Lower leg skin (tissue), 4 donors: ENCODE results near the gene TAS1R1. TPM values are rescaled to one million over a fixed set of nuclear protein-coding genes. Genes with fewer than 3 reads are reported as not detected.

Experiments
- DNase-seq, 2 donors: peaks; one replicate each; pipeline ENCODE4 v3.0.0-alpha.2; 2019; ENCODE audit warnings: low spot score in 2 of 2
- H3K4me3 ChIP-seq: fragments of 200-600 bp; sonication (generic); 2 replicates; pipeline ENCODE4 v1.5.1; 2017; ENCODE audit warnings: mild to moderate bottlenecking, low read depth; ENCODE audit not compliant: poor library complexity, severe bottlenecking
- CTCF ChIP-seq, 3 donors: fragments of 450-650 bp; IDR thresholded peaks; one replicate each; pipeline ENCODE4 v1.5.1; 2016; ENCODE audit warnings: antibody characterized with exemption in 3 of 3, mild to moderate bottlenecking in 3 of 3, moderate library complexity in 2 of 3
- POLR2A ChIP-seq, 2 donors: fragments of 450-650 bp; IDR thresholded peaks; one replicate each; pipeline ENCODE4 v1.6.1; 2016 to 2017; ENCODE audit warnings: antibody characterized with exemption in 2 of 2, mild to moderate bottlenecking in 1 of 2, moderate library complexity in 1 of 2
- WGBS, 2 donors: methylation state at CpG; one replicate each; pipeline ENCODE4 v1.1.5; 2018; 5-methylcytosine and 5-hydroxymethylcytosine counted together
- intact Hi-C: fragments of 100-400 bp; cut with DNase I; formaldehyde crosslinking; loops from one replicate; pipeline ENCODE4 v1.15.0; 2023; ENCODE audit warnings: low total_unique reads
- total RNA-seq, 4 donors: library from RNA; depleted of rRNA; stranded (reverse); fragments of >200 nt; gene quantifications; one replicate each; pipeline ENCODE4 v1.1.0, GENCODE V29; 2016

The TAS1R1 gene
- total RNA-seq, 4 donors from 2014 or later: 0.27 to 0.39 TPM; not detected in 2

GRCh38 chr1:6511056-6511455 lies 44.1 kb upstream of the TAS1R1 start:
- 78 to 91% methylated on average over 4 to 6 of the region's 6 CpGs for WGBS, 2 donors
- H3K4me3 ChIP-seq: no peak overlapping the region
- TF ChIP-seq CTCF (IDR thresholded peaks at IDR 0.05) (no peak), POLR2A (IDR thresholded peaks at IDR 0.05) (no peak)
- DNase-seq: no peak
- intact Hi-C loops: no loop called here

GRCh38 chr1:6511561-6512244 lies 43.4 kb upstream of the TAS1R1 start:
- DNase-seq: no peak

GRCh38 chr1:6512245-6512907 lies 42.7 kb upstream of the TAS1R1 start:
- WGBS, 2 donors: 80 to 83% methylated on average over 10 to 18 of the region's 19 CpGs

More at GRCh38 chr1:6511561-6512244, 43.4 kb upstream of the TAS1R1 start:
- 87 to 90% methylated on average over 8 to 9 of the region's 16 CpGs for WGBS, 2 donors
- intact Hi-C loops: no loop called here
- no peak overlapping the region for H3K4me3 ChIP-seq
- TF ChIP-seq POLR2A (IDR thresholded peaks at IDR 0.05) (no peak), CTCF (IDR thresholded peaks at IDR 0.05) (no peak)

GRCh38 chr1:6512908-6513280 lies 42.2 kb upstream of the TAS1R1 start:
- no peak for DNase-seq
- intact Hi-C loops: no loop called here
- TF ChIP-seq CTCF (IDR thresholded peaks at IDR 0.05) (no peak), POLR2A (IDR thresholded peaks at IDR 0.05) (no peak)
- WGBS, 2 donors: 79 to 85% methylated on average over 8 of the region's 8 CpGs
- H3K4me3 ChIP-seq: no peak overlapping the region

More at GRCh38 chr1:6512245-6512907, 42.7 kb upstream of the TAS1R1 start:
- no peak for TF ChIP-seq POLR2A (IDR thresholded peaks at IDR 0.05)
- TF ChIP-seq CTCF (IDR thresholded peaks at IDR 0.05): no peak
- DNase-seq: no peak
- intact Hi-C loops: no loop called here
- H3K4me3 ChIP-seq: no peak overlapping the region

- H3K4me3 ChIP-seq: no peak overlapping the region
- WGBS, 2 donors: 53 to 72% methylated on average over 5 to 9 of the region's 9 CpGs
- intact Hi-C loops: no loop called here
- no peak for DNase-seq
- TF ChIP-seq POLR2A (IDR thresholded peaks at IDR 0.05) (no peak), CTCF (IDR thresholded peaks at IDR 0.05) (no peak)
Observed at GRCh38 chr1:6513320-6513801, 41.7 kb upstream of the TAS1R1 start.
